ENCODE measurements around the gene DNLZ.

- TF ChIP-seq CTCF (tag by site-specific recombination; IDR thresholded peaks at IDR 0.05), result no peak
- TF ChIP-seq, protein P1, sequence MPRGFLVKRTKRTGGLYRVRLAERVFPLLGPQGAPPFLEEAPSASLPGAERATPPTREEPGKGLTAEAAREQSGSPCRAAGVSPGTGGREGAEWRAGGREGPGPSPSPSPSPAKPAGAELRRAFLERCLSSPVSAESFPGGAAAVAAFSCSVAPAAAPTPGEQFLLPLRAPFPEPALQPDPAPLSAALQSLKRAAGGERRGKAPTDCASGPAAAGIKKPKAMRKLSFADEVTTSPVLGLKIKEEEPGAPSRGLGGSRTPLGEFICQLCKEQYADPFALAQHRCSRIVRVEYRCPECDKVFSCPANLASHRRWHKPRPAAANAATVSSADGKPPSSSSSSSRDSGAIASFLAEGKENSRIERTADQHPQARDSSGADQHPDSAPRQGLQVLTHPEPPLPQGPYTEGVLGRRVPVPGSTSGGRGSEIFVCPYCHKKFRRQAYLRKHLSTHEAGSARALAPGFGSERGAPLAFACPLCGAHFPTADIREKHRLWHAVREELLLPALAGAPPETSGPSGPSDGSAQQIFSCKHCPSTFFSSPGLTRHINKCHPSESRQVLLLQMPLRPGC (tag by site-specific recombination; IDR thresholded peaks at IDR 0.05), result no peak
- no peak for TF ChIP-seq ZNF24 (tag by site-specific recombination; IDR thresholded peaks at IDR 0.05)
- TF ChIP-seq, protein P2, sequence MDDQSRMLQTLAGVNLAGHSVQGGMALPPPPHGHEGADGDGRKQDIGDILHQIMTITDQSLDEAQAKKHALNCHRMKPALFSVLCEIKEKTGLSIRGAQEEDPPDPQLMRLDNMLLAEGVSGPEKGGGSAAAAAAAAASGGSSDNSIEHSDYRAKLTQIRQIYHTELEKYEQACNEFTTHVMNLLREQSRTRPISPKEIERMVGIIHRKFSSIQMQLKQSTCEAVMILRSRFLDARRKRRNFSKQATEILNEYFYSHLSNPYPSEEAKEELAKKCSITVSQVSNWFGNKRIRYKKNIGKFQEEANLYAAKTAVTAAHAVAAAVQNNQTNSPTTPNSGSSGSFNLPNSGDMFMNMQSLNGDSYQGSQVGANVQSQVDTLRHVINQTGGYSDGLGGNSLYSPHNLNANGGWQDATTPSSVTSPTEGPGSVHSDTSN (CRISPR knock-in tag; IDR thresholded peaks at IDR 0.05), result no peak
- TF ChIP-seq ZNF768 (tag by site-specific recombination; IDR thresholded peaks at IDR 0.05), result no peak
- TF ChIP-seq, protein P3, sequence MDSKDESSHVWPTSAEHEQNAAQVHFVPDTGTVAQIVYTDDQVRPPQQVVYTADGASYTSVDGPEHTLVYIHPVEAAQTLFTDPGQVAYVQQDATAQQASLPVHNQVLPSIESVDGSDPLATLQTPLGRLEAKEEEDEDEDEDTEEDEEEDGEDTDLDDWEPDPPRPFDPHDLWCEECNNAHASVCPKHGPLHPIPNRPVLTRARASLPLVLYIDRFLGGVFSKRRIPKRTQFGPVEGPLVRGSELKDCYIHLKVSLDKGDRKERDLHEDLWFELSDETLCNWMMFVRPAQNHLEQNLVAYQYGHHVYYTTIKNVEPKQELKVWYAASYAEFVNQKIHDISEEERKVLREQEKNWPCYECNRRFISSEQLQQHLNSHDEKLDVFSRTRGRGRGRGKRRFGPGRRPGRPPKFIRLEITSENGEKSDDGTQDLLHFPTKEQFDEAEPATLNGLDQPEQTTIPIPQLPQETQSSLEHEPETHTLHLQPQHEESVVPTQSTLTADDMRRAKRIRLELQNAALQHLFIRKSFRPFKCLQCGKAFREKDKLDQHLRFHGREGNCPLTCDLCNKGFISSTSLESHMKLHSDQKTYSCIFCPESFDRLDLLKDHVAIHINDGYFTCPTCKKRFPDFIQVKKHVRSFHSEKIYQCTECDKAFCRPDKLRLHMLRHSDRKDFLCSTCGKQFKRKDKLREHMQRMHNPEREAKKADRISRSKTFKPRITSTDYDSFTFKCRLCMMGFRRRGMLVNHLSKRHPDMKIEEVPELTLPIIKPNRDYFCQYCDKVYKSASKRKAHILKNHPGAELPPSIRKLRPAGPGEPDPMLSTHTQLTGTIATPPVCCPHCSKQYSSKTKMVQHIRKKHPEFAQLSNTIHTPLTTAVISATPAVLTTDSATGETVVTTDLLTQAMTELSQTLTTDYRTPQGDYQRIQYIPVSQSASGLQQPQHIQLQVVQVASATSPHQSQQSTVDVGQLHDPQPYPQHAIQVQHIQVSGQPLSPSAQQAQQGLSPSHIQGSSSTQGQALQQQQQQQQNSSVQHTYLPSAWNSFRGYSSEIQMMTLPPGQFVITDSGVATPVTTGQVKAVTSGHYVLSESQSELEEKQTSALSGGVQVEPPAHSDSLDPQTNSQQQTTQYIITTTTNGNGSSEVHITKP (tag by site-specific recombination; IDR thresholded peaks at IDR 0.05), result no peak
- no peak for TF ChIP-seq ZNF623 (tag by site-specific recombination; IDR thresholded peaks at IDR 0.05)
- TF ChIP-seq SP3 (tag by site-specific recombination; IDR thresholded peaks at IDR 0.05), result no peak
Observed at GRCh38 chr9:136341769-136342168, 21.8 kb downstream of the DNLZ start.
